ENCODE data around the gene ZNF525.
A peak's percentile ranks its signal among the peaks of the same experiment; 100 is the strongest.
"Not testable (repeated sequence)": the region's sequence is repeated elsewhere in the genome, so short reads cannot be mapped to it uniquely, and the experiment has no call there.

ZNF525 gene

GRCh38 chr19:53365134-53365898, at the start of gene ZNF525:
ZNF525 (plus strand) TSS chr19:53365705; CDS start chr19:53372282, 6,577 bp downstream.
- Histone ChIP-seq H3K9me3 (ENCODE audit: control insufficient read depth, insufficient read depth, low read length) (no peaks in the 10 kb centered on the region), H3K9ac (ENCODE audit: low read depth, low read length) (peak within 1 kb of the TSS; percentile 73), H3K36me3 (ENCODE audit: control insufficient read depth, insufficient read depth, low read length) (no peaks in the 10 kb centered on the region), H3K4me3 (ENCODE audit: low read depth, low read length) (peak within 1 kb of the TSS; percentile 90), H3K4me1 (ENCODE audit: control insufficient read depth, insufficient read depth, low read length) (peaks cover 3% of the 10 kb centered on the region), H3K27me3 (ENCODE audit: control insufficient read depth, insufficient read depth, low read length) (peaks cover 4% of the 10 kb centered on the region)

GRCh38 chr19:53328967-53329366, 36.5 kb upstream of the ZNF525 start:
- Histone ChIP-seq H3K4me3 (ENCODE audit: low read depth, low read length) (no peak overlapping the region), H3K36me3 (ENCODE audit: control insufficient read depth, insufficient read depth, low read length) (no peaks in the 10 kb centered on the region), H3K4me1 (ENCODE audit: control insufficient read depth, insufficient read depth, low read length) (peaks cover 2% of the 10 kb centered on the region), H3K9ac (ENCODE audit: low read depth, low read length) (no peak overlapping the region), H3K27me3 (ENCODE audit: control insufficient read depth, insufficient read depth, low read length) (peaks cover 3% of the 10 kb centered on the region), H3K9me3 (ENCODE audit: control insufficient read depth, insufficient read depth, low read length) (no peaks in the 10 kb centered on the region)

GRCh38 chr19:53332484-53332883, 33.0 kb upstream of the ZNF525 start:
- Histone ChIP-seq H3K36me3 (ENCODE audit: control insufficient read depth, insufficient read depth, low read length) (no peaks in the 10 kb centered on the region), H3K4me3 (ENCODE audit: low read depth, low read length) (no peak overlapping the region), H3K27me3 (ENCODE audit: control insufficient read depth, insufficient read depth, low read length) (no peaks in the 10 kb centered on the region), H3K4me1 (ENCODE audit: control insufficient read depth, insufficient read depth, low read length) (peaks cover 2% of the 10 kb centered on the region), H3K9me3 (ENCODE audit: control insufficient read depth, insufficient read depth, low read length) (no peaks in the 10 kb centered on the region), H3K9ac (ENCODE audit: low read depth, low read length) (no peak overlapping the region)

GRCh38 chr19:53333066-53333462, 32.4 kb upstream of the ZNF525 start:
- H3K36me3 ChIP-seq (ENCODE audit: control insufficient read depth, insufficient read depth, low read length) = no peaks in the 10 kb centered on the region
- no peaks in the 10 kb centered on the region for H3K4me1 ChIP-seq (ENCODE audit: control insufficient read depth, insufficient read depth, low read length)
- H3K27me3 ChIP-seq (ENCODE audit: control insufficient read depth, insufficient read depth, low read length) = no peaks in the 10 kb centered on the region
- H3K9ac ChIP-seq (ENCODE audit: low read depth, low read length) = peak overlapping the region; percentile 37
- H3K9me3 ChIP-seq (ENCODE audit: control insufficient read depth, insufficient read depth, low read length) = no peaks in the 10 kb centered on the region
- H3K4me3 ChIP-seq (ENCODE audit: low read depth, low read length) = peak overlapping the region; percentile 70

- no peaks in the 10 kb centered on the region for H3K9me3 ChIP-seq (ENCODE audit: control insufficient read depth, insufficient read depth, low read length)
- no peaks in the 10 kb centered on the region for H3K36me3 ChIP-seq (ENCODE audit: control insufficient read depth, insufficient read depth, low read length)
- no peaks in the 10 kb centered on the region for H3K27me3 ChIP-seq (ENCODE audit: control insufficient read depth, insufficient read depth, low read length)
- H3K4me1 ChIP-seq (ENCODE audit: control insufficient read depth, insufficient read depth, low read length) = no peaks in the 10 kb centered on the region
- H3K9ac ChIP-seq (ENCODE audit: low read depth, low read length) = peak within 1 kb of the TSS; percentile 83
- peak within 1 kb of the TSS; percentile 98 for H3K4me3 ChIP-seq (ENCODE audit: low read depth, low read length)
These were observed 31.7 kb upstream of the ZNF525 start, which contains the start of gene ZNF845 for GRCh38 chr19:53333463-53334449. ZNF845 (plus strand) TSS chr19:53333749; CDS start chr19:53341308, 7,559 bp downstream.

- H3K4me3 ChIP-seq (ENCODE audit: low read depth, low read length); H3K9ac ChIP-seq (ENCODE audit: low read depth, low read length); H3K4me1 ChIP-seq (ENCODE audit: control insufficient read depth, insufficient read depth, low read length); H3K9me3 ChIP-seq (ENCODE audit: control insufficient read depth, insufficient read depth, low read length); H3K27me3 ChIP-seq (ENCODE audit: control insufficient read depth, insufficient read depth, low read length): not testable (repeated sequence)
- H3K36me3 ChIP-seq (ENCODE audit: control insufficient read depth, insufficient read depth, low read length) = peaks cover 15% of the 10 kb centered on the region
These were observed 21.1 kb upstream of the ZNF525 start for GRCh38 chr19:53344403-53344802.

GRCh38 chr19:53355739-53356138, 9.8 kb upstream of the ZNF525 start:
- Histone ChIP-seq H3K9me3 (ENCODE audit: control insufficient read depth, insufficient read depth, low read length) (peaks cover 27% of the 10 kb centered on the region), H3K4me1 (ENCODE audit: control insufficient read depth, insufficient read depth, low read length) (no peaks in the 10 kb centered on the region), H3K9ac (ENCODE audit: low read depth, low read length) (no peak overlapping the region), H3K4me3 (ENCODE audit: low read depth, low read length) (no peak overlapping the region), H3K36me3 (ENCODE audit: control insufficient read depth, insufficient read depth, low read length) (peaks cover 19% of the 10 kb centered on the region), H3K27me3 (ENCODE audit: control insufficient read depth, insufficient read depth, low read length) (no peaks in the 10 kb centered on the region)

- Histone ChIP-seq H3K36me3 (ENCODE audit: control insufficient read depth, insufficient read depth, low read length) (no peaks in the 10 kb centered on the region), H3K4me3 (ENCODE audit: low read depth, low read length) (no peak overlapping the region), H3K4me1 (ENCODE audit: control insufficient read depth, insufficient read depth, low read length) (no peaks in the 10 kb centered on the region), H3K9ac (ENCODE audit: low read depth, low read length) (no peak overlapping the region), H3K27me3 (ENCODE audit: control insufficient read depth, insufficient read depth, low read length) (peaks cover 2% of the 10 kb centered on the region), H3K9me3 (ENCODE audit: control insufficient read depth, insufficient read depth, low read length) (peaks cover 13% of the 10 kb centered on the region)
These were observed 7.5 kb upstream of the ZNF525 start for GRCh38 chr19:53357821-53358581.

GRCh38 chr19:53360056-53360455, 5.4 kb upstream of the ZNF525 start:
- not testable (repeated sequence) for H3K27me3 ChIP-seq (ENCODE audit: control insufficient read depth, insufficient read depth, low read length); H3K4me1 ChIP-seq (ENCODE audit: control insufficient read depth, insufficient read depth, low read length); H3K4me3 ChIP-seq (ENCODE audit: low read depth, low read length); H3K36me3 ChIP-seq (ENCODE audit: control insufficient read depth, insufficient read depth, low read length); H3K9me3 ChIP-seq (ENCODE audit: control insufficient read depth, insufficient read depth, low read length); H3K9ac ChIP-seq (ENCODE audit: low read depth, low read length)

GRCh38 chr19:53365899-53366493, 491 bp downstream of the ZNF525 start:
- Histone ChIP-seq H3K36me3 (ENCODE audit: control insufficient read depth, insufficient read depth, low read length) (no peaks in the 10 kb centered on the region), H3K4me1 (ENCODE audit: control insufficient read depth, insufficient read depth, low read length) (peaks cover 3% of the 10 kb centered on the region), H3K9me3 (ENCODE audit: control insufficient read depth, insufficient read depth, low read length) (no peaks in the 10 kb centered on the region), H3K4me3 (ENCODE audit: low read depth, low read length) (peak overlapping the region; percentile 90), H3K27me3 (ENCODE audit: control insufficient read depth, insufficient read depth, low read length) (peaks cover 4% of the 10 kb centered on the region), H3K9ac (ENCODE audit: low read depth, low read length) (peak overlapping the region; percentile 73)

GRCh38 chr19:53372196-53372595, 6.7 kb downstream of the ZNF525 start:
- peaks cover 5% of the 10 kb centered on the region for H3K36me3 ChIP-seq (ENCODE audit: control insufficient read depth, insufficient read depth, low read length)
- peaks cover 3% of the 10 kb centered on the region for H3K4me1 ChIP-seq (ENCODE audit: control insufficient read depth, insufficient read depth, low read length)
- no peaks in the 10 kb centered on the region for H3K27me3 ChIP-seq (ENCODE audit: control insufficient read depth, insufficient read depth, low read length)

More at GRCh38 chr19:53372196-53372595, 6.7 kb downstream of the ZNF525 start:
- no peak overlapping the region for H3K4me3 ChIP-seq (ENCODE audit: low read depth, low read length)
- no peaks in the 10 kb centered on the region for H3K9me3 ChIP-seq (ENCODE audit: control insufficient read depth, insufficient read depth, low read length)
- H3K9ac ChIP-seq (ENCODE audit: low read depth, low read length) = no peak overlapping the region

All from iPS-15b (cell line).